Activated T-helper 1 cell treated with anti-CD3 and anti-CD28 coated beads, Interleukin-12 subunit alpha, Interleukin-12 subunit beta, Interleukin-2, Interleukin-4 antibody, amounts not matched to agents 30 ng/mL and 10 ng/mL and 1 ng/mL, durations not matched to agents 14 hours and 24 hours and 36 hours (primary cell): ENCODE results near the gene HHIPL1. TPM values are rescaled to one million over a fixed set of nuclear protein-coding genes. Genes with fewer than 3 reads are reported as not detected.

ENCODE experiments used
- DNase-seq: peaks from one replicate; pipeline ENCODE4 v3.0.0; 2021; ENCODE audit warnings: low spot score
- H3K27ac Mint-ChIP-seq: one replicate; pipeline ENCODE4 v1.8.0; 2021; ENCODE audit warnings: mild to moderate bottlenecking, mixed read lengths
- H3K27me3 Mint-ChIP-seq: one replicate; pipeline ENCODE4 v1.8.0; 2022; ENCODE audit warnings: mild to moderate bottlenecking, moderate library complexity, mixed read lengths; ENCODE audit not compliant: insufficient read depth
- H3K36me3 Mint-ChIP-seq: one replicate; pipeline ENCODE4 v1.8.0; 2021; ENCODE audit warnings: low read depth, mixed read lengths
- H3K4me1 Mint-ChIP-seq: one replicate; pipeline ENCODE4 v1.8.0; 2021; ENCODE audit warnings: low read depth, mixed read lengths
- H3K4me3 Mint-ChIP-seq: one replicate; pipeline ENCODE4 v1.8.0; 2021; ENCODE audit warnings: mild to moderate bottlenecking, moderate library complexity, mixed read lengths
- H3K9me3 Mint-ChIP-seq: one replicate; pipeline ENCODE4 v1.8.0; 2021; ENCODE audit warnings: mixed read lengths
- intact Hi-C: fragments of 100-400 bp; cut with micrococcal nuclease; formaldehyde crosslinking; loops from one replicate; pipeline ENCODE4 v1.15.1; 2024
- total RNA-seq: library from RNA; stranded (reverse); gene quantifications from 2 replicates; pipeline ENCODE4 v1.2.3, GENCODE V29; 2022

HHIPL1 gene
- total RNA-seq, 1 donor from 2014 or later, result not detected

DNA sequence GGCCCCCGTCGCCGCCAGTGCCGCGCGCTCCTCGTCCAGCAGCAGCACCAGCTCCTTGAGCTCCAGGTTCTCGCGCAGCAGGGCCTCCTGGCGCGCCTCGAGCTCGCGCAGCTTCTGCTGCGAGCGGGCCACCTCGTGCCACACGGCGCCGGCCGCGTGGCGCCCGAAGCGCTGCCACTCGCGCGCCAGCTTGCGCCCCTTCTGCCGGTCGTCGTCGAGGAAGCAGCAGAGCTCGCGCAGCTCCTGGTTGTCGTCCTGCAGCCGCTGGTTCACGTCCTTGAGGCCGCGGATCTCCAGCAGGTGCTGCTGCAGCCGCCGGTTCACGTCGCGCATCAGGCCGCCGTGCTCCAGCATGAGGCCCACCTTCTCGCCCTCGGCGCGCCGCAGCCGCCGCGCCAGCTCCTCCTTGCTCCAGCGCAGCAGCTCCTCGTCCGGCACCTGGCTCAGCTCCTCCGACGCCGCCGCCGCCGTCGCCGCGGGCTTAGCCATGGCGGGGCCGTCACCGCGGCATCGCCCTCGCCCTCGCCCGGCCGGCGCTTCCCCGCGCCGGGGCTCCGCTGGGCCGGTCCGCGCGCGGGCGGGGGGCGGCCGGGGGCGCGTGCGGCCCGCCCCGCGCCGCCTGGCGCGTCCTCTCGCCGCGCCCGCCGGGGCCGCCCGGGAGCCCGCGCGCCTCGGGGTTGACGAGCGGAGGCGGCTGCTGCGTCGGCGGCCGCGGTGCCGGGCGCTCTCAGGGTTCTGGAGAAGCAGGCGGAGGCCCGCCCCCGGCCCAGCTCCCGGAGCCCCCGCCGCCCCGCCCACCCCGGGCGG lies 41.3 kb upstream of the HHIPL1 start, which contains the start of gene CCDC85C:
Gene CCDC85C (minus strand): TSS at position 737 of the 807 bp plus-strand sequence. CDS start 248 bp downstream, at position 489.
- H3K4me1 Mint-ChIP-seq, result peaks cover 24% of the 10 kb centered on the region
- peak within 1 kb of the TSS; percentile 88 for H3K27ac Mint-ChIP-seq
- no peaks in the 10 kb centered on the region for H3K9me3 Mint-ChIP-seq
- DNase-seq, result peak; percentile 24
- H3K4me3 Mint-ChIP-seq, result peak within 1 kb of the TSS; percentile 88
- no peaks in the 10 kb centered on the region for H3K36me3 Mint-ChIP-seq
- intact Hi-C loops, result loop anchor here (1.0 to 10.0 kb wide), 5 partner anchors 81 to 591 kb away; partner anchors contain the start of genes BCL11B and CYP46A1
- H3K27me3 Mint-ChIP-seq, result peaks cover 14% of the 10 kb centered on the region

DNA sequence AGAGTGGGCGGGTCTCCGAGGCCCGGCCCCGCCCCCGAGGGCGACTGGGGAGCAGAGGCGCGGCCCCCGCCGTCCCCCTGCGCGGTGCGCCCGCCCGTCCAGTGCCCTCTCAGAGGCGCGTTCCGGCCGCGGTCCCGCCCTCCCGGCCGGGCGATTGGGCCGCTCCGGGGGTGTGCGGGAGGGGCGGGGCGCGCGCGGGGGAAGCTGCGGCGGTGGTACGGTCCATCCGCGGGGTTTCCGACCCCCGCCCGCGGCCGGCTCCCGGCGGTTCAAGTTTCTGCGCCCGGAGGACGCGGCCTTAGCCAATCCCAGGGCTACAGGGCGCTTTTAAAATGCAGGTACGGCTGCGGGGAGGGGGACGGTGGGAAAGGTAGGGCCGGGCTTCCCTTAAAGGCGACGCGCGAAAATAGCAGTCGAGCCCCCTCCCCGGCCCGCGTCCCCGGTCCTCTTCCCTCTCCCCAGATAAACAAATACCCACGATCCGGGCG lies 40.6 kb upstream of the HHIPL1 start:
- H3K36me3 Mint-ChIP-seq, result no peaks in the 10 kb centered on the region
- H3K4me3 Mint-ChIP-seq, result peak overlapping the region; percentile 88
- DNase-seq, result peak; percentile 96
- no peaks in the 10 kb centered on the region for H3K9me3 Mint-ChIP-seq
- intact Hi-C loops, result loop anchor here (1.0 to 10.0 kb wide), 5 partner anchors 80 to 590 kb away; partner anchors contain the start of genes BCL11B and CYP46A1
- peaks cover 12% of the 10 kb centered on the region for H3K27me3 Mint-ChIP-seq
- H3K27ac Mint-ChIP-seq, result peak overlapping the region; percentile 88
- peaks cover 24% of the 10 kb centered on the region for H3K4me1 Mint-ChIP-seq

DNA sequence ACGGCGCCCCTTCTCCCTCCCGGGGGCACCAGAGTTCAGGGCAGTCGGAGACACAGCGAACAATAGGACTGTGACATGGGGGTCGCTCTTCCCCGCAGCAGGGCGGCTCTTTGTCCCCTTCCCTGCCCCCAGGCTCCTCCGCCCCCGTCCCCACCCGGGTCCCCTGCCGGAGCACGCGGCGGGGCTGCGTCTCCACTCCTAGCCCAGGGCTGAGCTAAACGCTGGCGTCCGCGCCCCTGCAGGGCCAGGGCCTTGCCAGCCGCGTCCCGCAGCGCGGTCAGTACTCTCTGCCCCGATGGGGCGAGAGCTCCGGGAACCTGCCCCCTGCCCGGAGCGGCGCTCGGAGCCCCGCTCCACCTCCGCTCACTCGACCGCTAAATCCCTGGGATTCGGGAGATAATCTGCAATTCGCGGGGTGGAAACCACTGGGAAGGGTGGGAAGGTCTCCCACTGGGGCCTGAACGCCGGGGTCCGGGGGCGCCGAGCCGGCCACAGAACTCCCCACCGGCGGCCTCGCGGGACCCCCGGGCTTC lies 40.1 kb upstream of the HHIPL1 start:
- DNase-seq, result peak; percentile 8
- no peaks in the 10 kb centered on the region for H3K36me3 Mint-ChIP-seq
- H3K27me3 Mint-ChIP-seq, result peaks cover 12% of the 10 kb centered on the region
- H3K4me3 Mint-ChIP-seq, result peak overlapping the region; percentile 88
- intact Hi-C loops, result loop anchor here (1.0 to 10.0 kb wide), 7 partner anchors 10 to 590 kb away; partner anchors contain the start of genes BCL11B, CCNK and CYP46A1
- peaks cover 24% of the 10 kb centered on the region for H3K4me1 Mint-ChIP-seq
- peak overlapping the region; percentile 88 for H3K27ac Mint-ChIP-seq
- no peaks in the 10 kb centered on the region for H3K9me3 Mint-ChIP-seq

DNA sequence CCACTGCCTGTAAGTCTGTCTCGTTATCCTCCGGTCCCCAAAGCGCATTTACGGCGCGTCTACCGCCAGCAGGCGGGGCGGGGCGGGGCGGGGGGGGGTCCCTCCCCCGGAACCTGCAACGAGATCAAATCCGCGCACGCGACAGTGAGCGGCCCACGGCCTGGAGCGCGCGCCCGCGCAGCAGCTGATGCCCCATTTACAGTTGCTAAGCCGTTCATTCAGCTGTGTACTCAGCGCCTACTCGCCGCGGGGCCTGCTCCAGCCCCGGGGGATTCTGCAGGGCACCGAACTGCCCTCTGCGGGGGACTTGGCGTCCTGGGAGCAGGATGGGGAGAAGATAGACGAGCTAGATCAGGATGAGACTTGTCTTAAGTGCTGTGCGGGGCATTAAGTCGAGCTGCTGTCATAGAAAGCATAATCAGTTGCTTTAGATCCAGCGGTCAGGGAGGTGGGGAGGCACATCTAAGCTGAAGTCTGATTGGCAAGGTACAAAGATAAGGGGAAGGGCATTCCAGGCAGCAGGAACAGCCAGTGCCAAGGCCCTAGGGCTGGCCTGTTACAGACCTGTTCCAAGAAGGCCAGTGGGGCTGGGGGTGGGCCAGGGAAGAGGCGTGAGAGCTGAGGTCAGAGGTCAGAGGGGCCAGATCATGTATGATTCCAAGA lies 39.5 kb upstream of the HHIPL1 start:
- peak; percentile 73 for DNase-seq
- no peaks in the 10 kb centered on the region for H3K9me3 Mint-ChIP-seq
- peaks cover 12% of the 10 kb centered on the region for H3K27me3 Mint-ChIP-seq
- intact Hi-C loops, result loop anchor here (1.0 to 10.0 kb wide), 5 partner anchors 10 to 589 kb away; partner anchors contain the start of gene CCNK
- H3K27ac Mint-ChIP-seq, result peak overlapping the region; percentile 85
- peak overlapping the region; percentile 88 for H3K4me3 Mint-ChIP-seq
- no peaks in the 10 kb centered on the region for H3K36me3 Mint-ChIP-seq
- H3K4me1 Mint-ChIP-seq, result peaks cover 24% of the 10 kb centered on the region

- Mint-ChIP-seq H3K27me3 (peaks cover 10% of the 10 kb centered on the region), H3K9me3 (no peaks in the 10 kb centered on the region), H3K36me3 (no peaks in the 10 kb centered on the region), H3K4me3 (no peak overlapping the region), H3K4me1 (peaks cover 20% of the 10 kb centered on the region), H3K27ac (no peak overlapping the region)
- no peak for DNase-seq
- intact Hi-C loops, result loop anchor here (10.0 kb wide), 1 partner anchor 588 kb away; no protein-coding TSS in a partner anchor
Observed at GRCh38 chr14:99606359-99606758, 38.6 kb upstream of the HHIPL1 start.

GRCh38 chr14:99608591-99608990 lies 36.3 kb upstream of the HHIPL1 start:
- H3K4me3 Mint-ChIP-seq, result no peak overlapping the region
- no peak for DNase-seq
- H3K27ac Mint-ChIP-seq, result no peak overlapping the region
- no peaks in the 10 kb centered on the region for H3K36me3 Mint-ChIP-seq
- H3K4me1 Mint-ChIP-seq, result peaks cover 7% of the 10 kb centered on the region
- H3K9me3 Mint-ChIP-seq, result no peaks in the 10 kb centered on the region
- H3K27me3 Mint-ChIP-seq, result peaks cover 4% of the 10 kb centered on the region
- intact Hi-C loops, result loop anchor here (10.0 kb wide), 1 partner anchor 586 kb away; no protein-coding TSS in a partner anchor

- Mint-ChIP-seq H3K27me3 (peaks cover 4% of the 10 kb centered on the region), H3K4me1 (peaks cover 7% of the 10 kb centered on the region), H3K9me3 (no peaks in the 10 kb centered on the region), H3K36me3 (no peaks in the 10 kb centered on the region), H3K4me3 (no peak overlapping the region), H3K27ac (no peak overlapping the region)
- intact Hi-C loops, result loop anchor here (10.0 kb wide), 1 partner anchor 585 kb away; no protein-coding TSS in a partner anchor
- no peak for DNase-seq
Observed at GRCh38 chr14:99609245-99610170, 35.4 kb upstream of the HHIPL1 start.

- no peaks in the 10 kb centered on the region for H3K36me3 Mint-ChIP-seq
Observed at GRCh38 chr14:99611646-99612045, 33.3 kb upstream of the HHIPL1 start.

DNA sequence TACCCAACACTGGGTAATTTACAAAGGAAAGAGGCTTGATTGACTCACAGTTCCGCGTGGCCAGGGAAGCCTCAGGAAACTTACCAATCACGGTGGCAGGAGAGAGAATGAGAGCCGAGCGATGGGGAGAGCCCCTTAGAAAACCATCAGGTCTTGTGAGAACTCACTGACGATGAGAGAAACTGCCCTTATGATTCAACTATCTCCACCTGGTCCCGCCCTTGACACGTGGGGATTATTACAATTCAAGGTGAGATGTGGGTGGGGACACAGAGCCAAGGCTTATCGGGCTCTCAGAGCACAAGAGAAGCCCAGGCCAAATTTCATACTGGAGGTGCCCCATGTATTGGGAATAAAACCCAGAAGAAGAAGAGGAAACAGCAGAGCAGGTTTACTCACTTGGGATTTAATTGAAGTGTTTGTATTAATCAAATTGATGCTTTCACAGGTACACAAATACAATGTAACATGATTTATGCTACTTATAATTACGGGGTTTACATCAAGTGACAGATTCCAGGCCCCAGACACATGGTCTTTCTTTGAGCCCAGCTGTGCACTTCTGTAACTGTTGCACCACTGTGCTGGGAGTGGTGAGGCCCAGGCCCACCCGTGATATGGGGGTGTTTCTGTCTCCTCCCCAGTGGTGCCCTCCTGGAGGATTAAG lies 32.7 kb upstream of the HHIPL1 start:
- no peak overlapping the region for H3K4me3 Mint-ChIP-seq
- intact Hi-C loops, result no loop called here
- no peaks in the 10 kb centered on the region for H3K4me1 Mint-ChIP-seq

More at GRCh38 chr14:99611646-99612045, 33.3 kb upstream of the HHIPL1 start:
- Mint-ChIP-seq H3K27me3 (peaks cover 9% of the 10 kb centered on the region), H3K9me3 (no peaks in the 10 kb centered on the region), H3K27ac (no peak overlapping the region), H3K4me1 (no peaks in the 10 kb centered on the region), H3K4me3 (no peak overlapping the region)
- no peak for DNase-seq
- intact Hi-C loops, result no loop called here

GRCh38 chr14:99612738-99613330 lies 32.1 kb upstream of the HHIPL1 start:
- Mint-ChIP-seq H3K27ac (no peak overlapping the region), H3K27me3 (peaks cover 9% of the 10 kb centered on the region), H3K4me1 (no peaks in the 10 kb centered on the region), H3K36me3 (no peaks in the 10 kb centered on the region), H3K9me3 (no peaks in the 10 kb centered on the region), H3K4me3 (no peak overlapping the region)
- DNase-seq, result no peak
- intact Hi-C loops, result no loop called here

More for the DNA sequence above, 32.7 kb upstream of the HHIPL1 start:
- Mint-ChIP-seq H3K9me3 (no peaks in the 10 kb centered on the region), H3K27ac (no peak overlapping the region), H3K36me3 (no peaks in the 10 kb centered on the region), H3K27me3 (peaks cover 9% of the 10 kb centered on the region)
- no peak for DNase-seq

GRCh38 chr14:99615497-99616157 lies 29.3 kb upstream of the HHIPL1 start:
- H3K9me3 Mint-ChIP-seq, result no peaks in the 10 kb centered on the region

More at GRCh38 chr14:99615497-99616157, 29.3 kb upstream of the HHIPL1 start:
- Mint-ChIP-seq H3K4me3 (no peak overlapping the region), H3K4me1 (no peaks in the 10 kb centered on the region), H3K27me3 (peaks cover 10% of the 10 kb centered on the region), H3K27ac (no peak overlapping the region), H3K36me3 (no peaks in the 10 kb centered on the region)
- DNase-seq, result no peak
- intact Hi-C loops, result no loop called here
